Activated T-cell treated with anti-CD3 and anti-CD28 coated beads for 4 hours (primary cell): Measurements from ENCODE around the gene ABCC11.

Experiments used
- DNase-seq: peaks from one replicate; pipeline ENCODE4 v3.0.0-alpha.2; 2020

The ABCC11 gene

GRCh38 chr16:48157302-48157701 is 90.0 kb downstream of the ABCC11 start:
- DNase-seq = no peak

DNA sequence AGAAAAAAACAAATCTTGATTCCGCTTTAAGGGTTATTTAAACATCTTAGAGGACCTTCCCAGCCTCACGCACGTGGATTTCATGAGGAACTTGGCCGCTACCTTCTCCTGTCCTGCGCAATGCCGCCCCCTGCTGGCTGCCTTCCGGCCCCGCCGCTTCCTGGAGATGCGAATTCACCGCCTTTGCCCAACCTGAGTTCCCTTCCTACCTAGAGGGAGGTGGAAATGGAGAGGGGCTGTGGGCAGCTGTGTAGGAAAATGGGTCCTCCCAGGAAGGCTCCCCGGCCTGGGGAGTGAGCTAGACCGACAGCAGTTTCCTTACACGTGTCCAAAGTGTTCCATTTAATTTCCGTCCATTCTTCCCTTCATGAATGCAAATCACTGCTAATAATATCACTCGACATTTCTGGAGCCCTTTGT is 90.5 kb downstream of the ABCC11 start:
- DNase-seq = peak; percentile 83

GRCh38 chr16:48155926-48156789 is 91.2 kb downstream of the ABCC11 start, which contains the start of gene ABCC12:
ABCC12 (minus strand) TSS chr16:48155993; CDS start chr16:48146424, 9,569 bp downstream.
- no peak for DNase-seq

GRCh38 chr16:48153774-48154173 is 93.6 kb downstream of the ABCC11 start:
- DNase-seq = no peak

DNA sequence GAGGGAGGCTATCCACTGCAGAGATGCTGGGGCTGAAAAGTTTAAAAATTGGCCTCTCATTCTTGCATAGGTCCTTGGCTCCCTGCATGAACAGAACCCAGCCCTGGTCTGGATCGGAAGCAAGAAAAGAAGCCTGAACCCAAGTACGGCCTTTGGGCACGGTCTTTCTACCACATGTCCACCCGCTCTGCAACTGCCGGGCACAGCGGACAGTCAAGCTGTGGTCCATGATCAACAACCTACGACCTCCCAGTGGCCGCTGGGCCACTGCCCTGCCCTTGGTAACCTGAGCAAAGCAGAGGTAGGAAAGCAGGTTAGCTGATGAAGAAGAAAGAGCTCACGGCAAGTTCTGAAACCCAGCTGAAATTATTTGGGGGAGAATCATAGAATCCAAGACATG is 95.1 kb downstream of the ABCC11 start:
- no peak for DNase-seq

GRCh38 chr16:48150707-48151106 is 96.6 kb downstream of the ABCC11 start:
- no peak for DNase-seq

DNA sequence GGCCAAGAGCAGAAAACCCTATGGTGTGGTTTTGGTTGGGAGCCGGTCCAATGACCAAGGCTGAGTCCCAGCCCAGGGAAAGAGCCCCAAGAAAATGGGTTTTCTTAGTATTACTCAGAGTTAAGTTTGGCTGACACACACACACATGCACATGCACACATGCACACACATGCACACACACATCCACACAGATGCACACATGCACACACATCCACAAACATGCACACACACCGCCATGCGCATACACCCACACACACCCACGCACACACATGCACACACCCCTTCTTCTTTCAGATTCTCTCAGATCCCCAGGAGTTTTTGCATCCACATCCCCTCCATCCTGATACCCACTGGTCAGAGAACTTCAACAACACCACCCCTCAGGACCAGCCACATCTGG is 100.6 kb downstream of the ABCC11 start:
- no peak for DNase-seq

- DNase-seq = no peak
These were observed 101.2 kb downstream of the ABCC11 start for GRCh38 chr16:48146131-48146530.

DNA sequence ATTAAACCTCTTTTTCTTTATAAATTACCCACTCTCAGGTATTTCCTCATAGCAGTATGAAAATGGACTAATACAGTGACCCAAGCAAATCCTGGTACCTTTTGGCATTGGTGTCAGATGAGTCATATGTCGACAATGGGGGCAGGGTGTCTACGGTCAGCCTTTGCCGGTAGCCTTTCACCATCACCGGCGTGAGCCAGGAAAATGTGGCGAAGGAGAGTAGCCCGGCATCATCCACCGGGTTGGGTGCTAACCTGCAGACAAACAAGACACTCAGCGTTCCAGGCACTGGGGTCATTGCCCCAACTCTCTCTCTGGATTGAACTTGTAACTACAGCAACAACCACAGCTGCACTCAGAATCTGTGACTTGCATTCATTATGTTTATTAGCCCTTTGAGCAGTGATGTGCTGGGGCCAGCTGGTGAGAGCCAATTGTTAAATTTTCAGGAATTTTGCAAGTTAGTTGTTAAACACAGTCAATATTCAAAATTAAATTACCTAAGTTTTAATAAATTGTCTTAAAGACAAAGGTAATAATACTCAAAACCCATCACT is 103.4 kb downstream of the ABCC11 start:
- DNase-seq = no peak

GRCh38 chr16:48140821-48141220 is 106.5 kb downstream of the ABCC11 start:
- DNase-seq = no peak

DNA sequence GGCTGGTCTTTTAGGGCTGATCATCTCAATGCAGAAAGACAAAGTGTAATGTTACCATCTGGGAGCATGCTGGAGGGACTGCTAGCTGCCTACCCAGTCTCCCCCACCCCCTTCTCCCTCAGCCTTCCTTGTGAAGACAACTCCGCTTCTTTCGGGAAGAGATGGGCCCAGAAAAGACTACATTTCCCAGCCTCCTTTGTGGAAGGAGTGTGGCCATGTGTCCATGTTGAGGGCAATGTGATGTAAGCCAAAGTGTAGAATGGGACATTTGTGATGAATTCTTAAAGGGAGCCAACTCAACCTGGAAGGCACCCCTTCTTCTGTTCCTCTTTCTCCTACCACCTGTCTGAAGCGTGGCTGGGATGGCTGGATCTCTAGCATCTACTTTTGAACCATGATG is 107.8 kb downstream of the ABCC11 start:
- DNase-seq = no peak

- no peak for DNase-seq
These were observed 108.8 kb downstream of the ABCC11 start for GRCh38 chr16:48138543-48138942.

DNA sequence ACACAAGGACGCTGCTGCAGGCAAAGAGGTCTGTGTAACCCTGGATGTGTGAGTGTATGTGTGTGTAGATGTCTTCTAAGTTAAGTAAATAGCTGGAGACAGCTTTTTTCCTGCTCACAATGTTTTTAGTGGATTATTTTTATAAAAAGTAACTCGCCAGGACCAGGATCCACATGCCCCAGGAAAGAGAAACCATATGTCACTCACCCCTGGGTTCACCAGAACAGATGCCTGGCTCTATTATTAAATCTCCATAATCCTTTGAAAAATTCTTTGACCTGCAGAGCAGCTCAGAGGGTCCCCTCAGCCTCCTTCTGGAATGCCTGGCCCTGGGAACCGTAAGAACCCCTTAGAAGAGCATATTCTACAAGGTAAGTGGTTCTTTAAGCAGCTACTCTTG is 109.5 kb downstream of the ABCC11 start:
- no peak for DNase-seq

- DNase-seq = no peak
These were observed 110.6 kb downstream of the ABCC11 start for GRCh38 chr16:48136547-48137360.

GRCh38 chr16:48133455-48134211 is 113.7 kb downstream of the ABCC11 start:
- no peak for DNase-seq

DNA sequence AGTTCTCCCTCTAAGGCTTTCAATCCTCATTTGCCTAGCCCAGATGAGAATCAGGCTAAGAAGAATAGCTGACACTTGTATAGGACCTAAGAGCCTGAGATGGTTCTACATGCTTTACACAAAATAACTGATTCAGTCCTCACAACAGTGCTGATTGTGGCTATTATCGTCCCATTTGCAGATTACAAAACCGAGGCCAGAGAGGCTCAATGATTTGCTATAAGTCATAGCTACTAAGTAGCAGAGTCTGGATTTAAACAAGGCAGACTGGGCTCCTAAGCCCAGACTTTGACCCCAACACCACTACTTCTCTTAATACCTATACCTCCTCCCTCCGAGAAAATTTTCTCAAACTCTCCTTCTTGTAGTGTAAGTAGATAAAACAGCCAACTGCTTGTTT is 114.6 kb downstream of the ABCC11 start:
- DNase-seq = no peak

DNA sequence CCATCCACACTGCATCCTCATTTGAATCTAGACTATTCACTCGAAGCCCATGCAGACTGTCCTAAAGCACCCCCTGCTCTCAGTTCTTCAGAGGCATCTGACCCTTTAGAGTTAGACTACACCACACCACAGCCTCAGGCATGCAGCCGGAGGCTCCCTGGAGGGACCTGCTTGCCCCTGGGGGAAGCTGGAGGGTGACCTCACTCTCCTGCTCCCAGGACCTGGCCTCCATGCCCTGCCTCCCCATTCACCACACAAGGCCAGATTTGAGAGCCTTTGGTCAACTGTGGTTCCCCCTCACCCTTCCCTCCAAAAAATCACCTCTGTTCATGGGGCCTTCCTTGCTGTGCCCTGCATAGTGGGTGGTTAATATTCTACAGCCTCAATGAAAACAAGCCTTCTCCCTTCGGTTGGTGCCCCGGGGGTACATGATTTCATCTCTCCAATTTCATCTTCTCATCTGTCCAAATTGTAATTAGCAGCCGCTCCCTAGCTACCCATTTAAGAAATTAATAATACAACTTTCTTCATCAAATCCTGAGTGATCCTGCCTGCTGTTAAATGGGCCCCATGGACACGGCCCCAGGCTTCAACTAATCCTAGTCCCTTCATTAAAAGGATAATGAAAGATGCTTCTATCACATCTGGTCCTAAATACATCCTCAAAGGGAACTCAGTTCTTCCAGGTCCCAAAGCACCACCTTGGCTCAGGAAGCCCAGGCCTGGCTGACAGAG is 116.0 kb downstream of the ABCC11 start:
- DNase-seq = no peak

- DNase-seq = no peak
These were observed 117.4 kb downstream of the ABCC11 start for GRCh38 chr16:48129926-48130325.

- DNase-seq = no peak
These were observed 118.6 kb downstream of the ABCC11 start for GRCh38 chr16:48128769-48129168.

DNA sequence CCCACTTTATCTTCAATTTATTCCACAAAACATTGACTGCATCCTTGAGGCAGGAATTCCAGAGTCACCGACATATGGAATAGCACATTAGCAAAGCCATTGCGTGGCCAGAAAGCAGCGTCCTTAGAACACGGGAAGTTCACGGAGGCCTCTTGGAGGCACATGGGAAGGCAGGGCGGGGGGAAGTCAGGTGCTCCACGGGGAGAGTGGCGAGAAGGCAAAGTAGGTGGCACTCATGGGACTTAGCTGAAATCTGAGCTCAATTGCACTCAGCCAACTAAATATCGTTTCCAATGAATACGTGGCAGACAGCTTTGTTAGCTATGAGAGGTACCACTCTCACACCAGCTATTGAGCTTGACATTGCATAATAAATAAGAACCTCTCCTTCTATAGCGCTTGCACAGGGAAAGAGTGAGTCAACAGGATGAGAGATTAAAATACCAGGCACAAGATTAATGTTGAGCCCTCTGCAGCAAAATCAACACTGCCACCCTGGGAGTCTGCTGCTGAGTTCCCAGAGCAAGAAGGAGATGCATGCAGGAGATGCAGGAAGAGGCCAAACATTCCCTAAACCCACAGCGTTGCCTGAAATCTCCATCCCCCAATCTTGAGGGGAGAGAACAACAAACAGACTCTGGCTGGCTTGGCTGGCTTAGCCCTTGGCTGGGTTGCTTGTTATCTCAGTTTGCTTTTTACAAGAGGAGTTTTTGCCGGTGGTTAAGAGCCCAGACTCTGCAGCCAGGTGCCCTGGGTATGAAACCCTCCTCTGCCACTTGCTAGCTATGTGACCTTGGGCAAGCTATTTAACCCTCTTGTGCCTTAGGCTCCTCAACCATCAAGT is 120.3 kb downstream of the ABCC11 start:
- DNase-seq = no peak

DNA sequence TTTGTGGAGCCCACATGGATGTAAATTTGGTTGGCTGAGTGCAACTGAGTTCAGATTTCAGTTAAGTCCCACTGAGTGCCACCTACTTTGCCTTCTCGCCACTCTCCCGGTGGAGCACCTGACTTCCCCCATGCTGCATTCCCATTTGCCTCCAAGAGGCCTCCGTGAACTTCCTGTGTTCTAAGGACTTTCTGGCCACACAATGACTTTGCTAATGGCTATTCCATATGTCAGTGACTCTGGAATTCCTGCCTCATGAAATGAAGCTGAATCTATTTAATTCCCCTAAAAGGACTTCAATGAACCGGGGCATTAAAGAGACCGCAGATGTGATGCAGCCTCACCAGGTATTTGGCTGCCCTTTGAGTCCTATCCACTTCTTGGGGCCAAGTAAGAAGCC is 121.5 kb downstream of the ABCC11 start:
- no peak for DNase-seq
